ENCODE results near the gene GATD1. TPM values are rescaled to one million over a fixed set of nuclear protein-coding genes. Genes with fewer than 3 reads are reported as not detected.

The GATD1 gene
- polyA plus RNA-seq, 2 of the 4 experiments (the other 2 are of a cell fraction) = 14.5 to 43.1 TPM

- POLR2A ChIA-PET = interaction anchor here (0.7 to 1.5 kb wide), 7 partner anchors 8 to 201 kb away, joined by 3 to 5 read pairs (median 3); partner anchors contain the start of genes PHRF1 and TALDO1
- Histone ChIP-seq H3K27ac (peak overlapping the region; percentile 91 to 95), H3K4me1 (peaks cover 43% of the 10 kb centered on the region), H3K4me2 (peak overlapping the region; percentile 100), H3K4me3 (peak overlapping the region; percentile 84), H3K9me3 (no peaks in the 10 kb centered on the region)
- WGBS (ENCODE audit: missing lambda C conversion rate) = 0% methylated on average over 8 of the region's 65 CpGs
- ATAC-seq = peak; percentile 38 to 49
- FAIRE-seq = no peak
- CTCF ChIA-PET = interaction anchor here (0.8 to 5.7 kb wide), 7 partner anchors 10 to 74 kb away, joined by 3 to 44 read pairs (median 3); partner anchors contain the start of gene CEND1
- TF ChIP-seq PBX3 (IDR thresholded peaks at IDR 0.05) (peak; percentile 63), FOXS1 (CRISPR knock-in tag; IDR thresholded peaks at IDR 0.05) (no peak), TFCP2L1 (CRISPR knock-in tag; IDR thresholded peaks at IDR 0.05) (peak; percentile 60; the same call in 1 of the 2 replicates)
- DNase-seq (ENCODE audit: low read depth in 1 of 2, low spot score in 1 of 2) = peak in 1 of 2 experiments; percentile 47
These were observed 563 bp downstream of the GATD1 start for GRCh38 chr11:776561-777287.

GRCh38 chr11:776263-776560 lies 1.1 kb downstream of the GATD1 start:
- H3K4me3 ChIP-seq = peak overlapping the region; percentile 84
- POLR2A ChIA-PET = interaction anchor here (0.8 to 1.5 kb wide), 3 partner anchors 8 to 200 kb away, joined by 3 to 5 read pairs (median 4); partner anchors contain the start of gene PHRF1
- no peak for DNase-seq (ENCODE audit: low read depth in 1 of 2, low spot score in 1 of 2)
- no peak for TF ChIP-seq KDM5A (IDR thresholded peaks at IDR 0.05)
- no peak for TF ChIP-seq FOSL2 (IDR thresholded peaks at IDR 0.05)
- no peak for TF ChIP-seq FOSL2 (CRISPR knock-in tag; IDR thresholded peaks at IDR 0.05)
- no peak for TF ChIP-seq SREBF2 (IDR thresholded peaks at IDR 0.05)
- no peak for TF ChIP-seq PHF8 (IDR thresholded peaks at IDR 0.05; ENCODE audit: borderline replicate concordance, low read depth)
- TF ChIP-seq MAFK (IDR thresholded peaks at IDR 0.05; ENCODE audit: partially characterized antibody) = no peak
- H3K4me2 ChIP-seq = peak overlapping the region; percentile 100
- H3K27ac ChIP-seq = peak overlapping the region; percentile 91 to 95
- no peak for ATAC-seq
- WGBS (ENCODE audit: missing lambda C conversion rate) = 38% methylated on average over 11 of the region's 11 CpGs
- no peak for FAIRE-seq
- H3K4me1 ChIP-seq = peaks cover 43% of the 10 kb centered on the region
- no peaks in the 10 kb centered on the region for H3K9me3 ChIP-seq
- CTCF ChIA-PET = interaction anchor here (0.8 to 5.7 kb wide), 6 partner anchors 11 to 74 kb away, joined by 3 to 44 read pairs (median 3); partner anchors contain the start of genes CEND1 and TALDO1

GRCh38 chr11:774873-775592 lies 2.3 kb downstream of the GATD1 start:
- no peak for TF ChIP-seq CHD2 (IDR thresholded peaks at IDR 0.05; ENCODE audit: low read length, partially characterized antibody)
- peak; percentile 37; the same call in 1 of the 2 replicates for TF ChIP-seq PBX3 (IDR thresholded peaks at IDR 0.05)
- no peak for TF ChIP-seq FOSL2 (IDR thresholded peaks at IDR 0.05)
- TF ChIP-seq FOSL2 (CRISPR knock-in tag; IDR thresholded peaks at IDR 0.05) = peak; percentile 37; the same call in 1 of the 2 replicates
- H3K27ac ChIP-seq = peak overlapping the region; percentile 29 to 91; a peak in 4 of 6 replicates
- peaks cover 43% of the 10 kb centered on the region for H3K4me1 ChIP-seq
- WGBS (ENCODE audit: missing lambda C conversion rate) = 61% methylated on average over 17 of the region's 20 CpGs
- H3K9me3 ChIP-seq = no peaks in the 10 kb centered on the region
- 0 out of 3 replicates have a peak overlapping the region, but pooled peaks have one; percentile 17 for H3K4me3 ChIP-seq
- H3K4me2 ChIP-seq = peak overlapping the region; percentile 100
- peak in 1 of 2 experiments; percentile 31; a peak in 3 of 6 replicates for ATAC-seq
- CTCF ChIA-PET = interaction anchor here (0.5 to 5.7 kb wide), 6 partner anchors 9 to 42 kb away, joined by 3 to 44 read pairs (median 6); partner anchors contain the start of genes SLC25A22 and TALDO1
- POLR2A ChIA-PET = interaction anchor here (0.6 to 1.5 kb wide), 3 partner anchors 14 to 199 kb away, joined by 3 to 5 read pairs (median 3); partner anchors contain the start of genes CEND1 and PHRF1
- DNase-seq (ENCODE audit: low read depth in 1 of 2, low spot score in 1 of 2) = no peak
- no peak for FAIRE-seq

GRCh38 chr11:773830-774229 lies 3.5 kb downstream of the GATD1 start:
- CTCF ChIA-PET = interaction anchor here (0.6 to 3.5 kb wide), 4 partner anchors 9 to 88 kb away, joined by 3 to 11 read pairs (median 4); no protein-coding TSS in a partner anchor
- FAIRE-seq (no peak), ATAC-seq (no peak), DNase-seq (ENCODE audit: low read depth in 1 of 2, low spot score in 1 of 2) (no peak)
- no peak for TF ChIP-seq RFX5 (IDR thresholded peaks at IDR 0.05)
- TF ChIP-seq SREBF2 (IDR thresholded peaks at IDR 0.05) = no peak
- TF ChIP-seq MAFK (IDR thresholded peaks at IDR 0.05; ENCODE audit: partially characterized antibody) = no peak
- TF ChIP-seq NR3C1 (IDR thresholded peaks at IDR 0.05) = no peak
- no peak for TF ChIP-seq CEBPB (IDR thresholded peaks at IDR 0.05)
- TF ChIP-seq ZFP36 (IDR thresholded peaks at IDR 0.05; ENCODE audit: borderline replicate concordance, partially characterized antibody) = no peak
- no peak for TF ChIP-seq HOXB5 (CRISPR knock-in tag; IDR thresholded peaks at IDR 0.05)
- no peak for TF ChIP-seq BHLHE40 (IDR thresholded peaks at IDR 0.05; ENCODE audit: low read depth, low read length)
- no peak for TF ChIP-seq PBX3 (IDR thresholded peaks at IDR 0.05)
- no peak for TF ChIP-seq HES2 (IDR thresholded peaks at IDR 0.05)
- no peak for TF ChIP-seq EHF (CRISPR knock-in tag; IDR thresholded peaks at IDR 0.05)
- TF ChIP-seq RARB (CRISPR knock-in tag; IDR thresholded peaks at IDR 0.05) = no peak
- no peaks in the 10 kb centered on the region for H3K9me3 ChIP-seq
- H3K27ac ChIP-seq = no peak overlapping the region; a peak in 1 of 6 replicates
- 91% methylated on average over 9 of the region's 9 CpGs for WGBS (ENCODE audit: missing lambda C conversion rate)
- no peak overlapping the region for H3K4me3 ChIP-seq
- POLR2A ChIA-PET = no interaction called here
- H3K4me1 ChIP-seq = peaks cover 43% of the 10 kb centered on the region
- no peak overlapping the region for H3K4me2 ChIP-seq

Measured in A549 (cell line).